B cell (primary cell): Measurements from ENCODE around the gene PTPRS. TPM values are rescaled to one million over a fixed set of nuclear protein-coding genes. Genes with fewer than 3 reads are reported as not detected.

Source experiments
- ATAC-seq: fragments of 200-7000 bp; cut with Tn5 transposase; one replicate; pipeline ENCODE4 v1.10.0; 2021; ENCODE audit warnings: low read depth, mild to moderate bottlenecking, moderate number of reproducible peaks, moderate library complexity
- CTCF ChIA-PET: fragments of 350-600 bp; sonication (Branson Sonifier 250); formaldehyde crosslinking; loops from one replicate; lab custom pipeline; 2021; ENCODE audit warnings: antibody characterized with exemption, inconsistent platforms; lab: Charles Lee
- POLR2A ChIA-PET: fragments of 350-600 bp; sonication (Branson Sonifier 250); formaldehyde crosslinking; loops from one replicate; lab custom pipeline; 2021; ENCODE audit warnings: antibody characterized with exemption; lab: Charles Lee
- DNase-seq: peaks from one replicate; pipeline ENCODE4 v3.0.0; 2013
- H2AFZ ChIP-seq: 2 replicates; pipeline ENCODE4 v1.6.1; 2012; ENCODE audit warnings: mild to moderate bottlenecking, low read depth, low read length; ENCODE audit not compliant: insufficient read depth, poor library complexity, severe bottlenecking
- H3K27ac ChIP-seq, 2 donors: 1 replicate in 1 of 2; 2 replicates in 1 of 2; pipeline ENCODE4 v1.5.1; 2012 to 2013; ENCODE audit warnings: low read length in 2 of 2, mild to moderate bottlenecking in 2 of 2, moderate library complexity in 1 of 2
- H3K27me3 ChIP-seq, 4 experiments: fragments of 200-600 bp in 1 of 4; sonication (generic) in 1 of 4; replicated peaks in 1 of 4; 1 replicate in 2 of 4; 2 replicates in 2 of 4; pipeline versions ENCODE4 v1.6.1 to v1.7.0; 2013 to 2016; ENCODE audit warnings: low read length in 3 of 4, mild to moderate bottlenecking in 2 of 4, mixed read lengths in 1 of 4, moderate library complexity in 1 of 4; ENCODE audit not compliant: insufficient read depth in 4 of 4, control insufficient read depth in 3 of 4; ENCODE audit errors: control extremely low read depth in 1 of 4
- H3K36me3 ChIP-seq, 2 experiments: replicated peaks in 1 of 2; 1 replicate in 1 of 2; 2 replicates in 1 of 2; pipeline versions ENCODE4 v1.6.1 to v1.7.1; 2013; ENCODE audit warnings: low read length in 1 of 2; ENCODE audit not compliant: insufficient read depth in 2 of 2, control insufficient read depth in 1 of 2; ENCODE audit errors: control extremely low read depth in 1 of 2, extremely low read depth in 1 of 2
- H3K4me1 ChIP-seq, 2 donors: fragments of 200-600 bp in 1 of 2; sonication (generic) in 1 of 2; 1 replicate in 1 of 2; 2 replicates in 1 of 2; pipeline versions ENCODE4 v1.5.1 to v1.6.1; 2013 to 2017; ENCODE audit warnings: low read length in 2 of 2; ENCODE audit not compliant: control insufficient read depth in 2 of 2, insufficient read depth in 2 of 2
- H3K4me2 ChIP-seq: replicated peaks from 2 replicates; pipeline ENCODE3; 2012; ENCODE audit warnings: mild to moderate bottlenecking, low read depth, low read length; ENCODE audit not compliant: poor library complexity, severe bottlenecking
- H3K4me3 ChIP-seq, 5 experiments: fragments of 200-600 bp in 1 of 5; sonication (generic) in 1 of 5; 1 replicate in 3 of 5; 2 replicates in 2 of 5; pipeline versions ENCODE4 v1.5.1 to v1.7.0; 2011 to 2016; ENCODE audit warnings: low read length in 4 of 5, mild to moderate bottlenecking in 4 of 5, low read depth in 2 of 5, control low read depth in 1 of 5, moderate library complexity in 1 of 5; ENCODE audit not compliant: insufficient read depth in 1 of 5; ENCODE audit errors: control extremely low read depth in 1 of 5, extremely low read depth in 1 of 5
- H3K79me2 ChIP-seq: fragments of 200-600 bp; sonication (generic); one replicate; pipeline ENCODE4 v1.6.0; 2016; ENCODE audit warnings: low read length; ENCODE audit not compliant: control insufficient read depth, insufficient read depth
- H3K9ac ChIP-seq: fragments of 200-600 bp; sonication (generic); 2 replicates; pipeline ENCODE4 v1.6.1; 2017; ENCODE audit warnings: mild to moderate bottlenecking, low read length, moderate library complexity
- H3K9me3 ChIP-seq, 3 donors: one replicate each; pipeline versions ENCODE4 v1.6.1 to v1.7.1; 2013; ENCODE audit warnings: low read length in 2 of 3; ENCODE audit not compliant: control insufficient read depth in 2 of 3, insufficient read depth in 1 of 3; ENCODE audit errors: control extremely low read depth in 1 of 3
- H4K20me1 ChIP-seq: 2 replicates; pipeline ENCODE4 v1.6.0; 2012; ENCODE audit warnings: mild to moderate bottlenecking, low read length; ENCODE audit not compliant: insufficient read depth, control insufficient read depth, poor library complexity, severe bottlenecking
- H3K27ac Mint-ChIP-seq: one replicate; pipeline ENCODE4 v1.8.0; 2021; ENCODE audit warnings: mixed read lengths
- H3K27me3 Mint-ChIP-seq: one replicate; pipeline ENCODE4 v1.8.0; 2021; ENCODE audit warnings: mixed read lengths
- H3K4me1 Mint-ChIP-seq: one replicate; pipeline ENCODE4 v1.8.0; 2021; ENCODE audit warnings: mixed read lengths
- H3K4me3 Mint-ChIP-seq: one replicate; pipeline ENCODE4 v1.8.0; 2021; ENCODE audit warnings: mixed read lengths
- H3K9me3 Mint-ChIP-seq: one replicate; pipeline ENCODE4 v1.8.0; 2022; ENCODE audit warnings: mixed read lengths; ENCODE audit not compliant: insufficient read depth
- EZH2 ChIP-seq: IDR thresholded peaks from 2 replicates; pipeline ENCODE4 v1.6.1; 2012; ENCODE audit warnings: borderline replicate concordance, low read depth, mild to moderate bottlenecking, moderate library complexity, low read length; ENCODE audit not compliant: insufficient read depth, poor library complexity, severe bottlenecking
- WGBS: methylation state at CpG from one replicate; pipeline ENCODE4 v1.1.5; 2013; ENCODE audit warnings: missing lambda C conversion rate; ENCODE audit not compliant: insufficient coverage; 5-methylcytosine and 5-hydroxymethylcytosine counted together
- intact Hi-C: fragments of 100-400 bp; cut with micrococcal nuclease; formaldehyde crosslinking; loops from one replicate; pipeline ENCODE4 v1.10.0; 2022
- polyA plus RNA-seq: library from polyadenylated mRNA; depleted of rRNA; stranded (reverse); fragments of >200 nt; gene quantifications from 2 replicates; pipeline ENCODE4 v1.2.3, GENCODE V29; 2012
- total RNA-seq, 2 donors: library from RNA; stranded (reverse); fragments of 120-200 nt in 1 of 2; gene quantifications; 1 replicate in 1 of 2; 2 replicates in 1 of 2; pipeline versions ENCODE4 v1.2.3 to v1.2.4, GENCODE V29; 2013 to 2022
- TF ChIP-seq, protein P1 (sequence below): fragments of 200-600 bp; IDR thresholded peaks from one replicate; pipeline ENCODE4 v1.8.0; 2022; ENCODE audit warnings: antibody characterized with exemption, mild to moderate bottlenecking

PTPRS gene
- total and polyA plus RNA-seq, 2 donors (not counting 1 experiment from before 2014, with no cell fraction given): 6.5 to 10.0 TPM

DNA sequence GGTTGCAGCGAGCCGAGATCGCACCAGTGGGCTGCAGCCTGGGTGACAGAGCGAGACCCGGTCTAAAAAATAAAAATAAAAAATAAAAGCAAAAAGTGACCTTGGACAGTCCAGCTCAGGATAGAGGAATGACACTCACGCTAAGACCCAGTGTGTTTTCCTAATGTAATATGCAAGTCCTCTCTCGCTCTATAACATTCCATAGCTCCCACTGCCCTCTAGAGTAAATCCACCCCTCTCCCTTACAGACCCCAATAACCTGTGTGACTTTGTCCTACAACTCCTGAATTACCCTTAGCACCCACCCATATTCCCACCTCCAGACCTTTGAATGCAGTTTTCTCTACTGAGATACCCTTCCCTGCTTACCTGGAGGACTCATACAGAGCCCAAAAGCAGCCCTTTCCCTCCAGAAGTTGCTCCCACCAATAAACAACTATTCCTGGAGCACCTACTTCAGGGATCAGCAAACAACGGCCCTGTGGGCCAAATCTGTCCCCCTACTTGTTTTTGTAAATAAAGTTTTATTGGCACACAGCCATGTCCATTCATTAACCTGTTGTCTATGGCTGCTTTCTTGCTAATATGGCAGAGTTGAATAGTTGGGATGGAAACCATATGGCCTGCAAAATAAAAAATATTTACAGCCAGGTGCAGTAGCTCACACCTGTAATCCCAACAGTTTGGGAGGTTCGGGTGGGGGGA lies 39.8 kb upstream of the PTPRS start:
- intact Hi-C loops: no loop called here
- Mint-ChIP-seq H3K27me3 (peaks cover 15% of the 10 kb centered on the region), H3K27ac (no peak overlapping the region), H3K4me3 (no peak overlapping the region), H3K4me1 (no peaks in the 10 kb centered on the region), H3K9me3 (peaks cover 12% of the 10 kb centered on the region)
- DNase-seq (no peak), ATAC-seq (no peak)
- no peaks in the 10 kb centered on the region for H3K4me1 ChIP-seq
- peaks cover 0 to 5% (median 0%) of the 10 kb centered on the region in 4 experiments for H3K27me3 ChIP-seq
- 87% methylated on average over 6 of the region's 9 CpGs for WGBS
- POLR2A ChIA-PET: no interaction called here
- CTCF ChIA-PET: no interaction called here
- H3K4me3 ChIP-seq: no peak overlapping the region
- no peaks in the 10 kb centered on the region for H3K79me2 ChIP-seq
- H2AFZ ChIP-seq: no peak overlapping the region
- no peaks in the 10 kb centered on the region for H3K36me3 ChIP-seq
- H3K4me2 ChIP-seq: no peak overlapping the region
- H3K27ac ChIP-seq: no peak overlapping the region
- H4K20me1 ChIP-seq: no peaks in the 10 kb centered on the region
- H3K9me3 ChIP-seq: peaks cover 0 to 46% (median 14%) of the 10 kb centered on the region in 3 donors
- no peak overlapping the region for H3K9ac ChIP-seq
- TF ChIP-seq EZH2: no peak
- TF ChIP-seq, protein P1, sequence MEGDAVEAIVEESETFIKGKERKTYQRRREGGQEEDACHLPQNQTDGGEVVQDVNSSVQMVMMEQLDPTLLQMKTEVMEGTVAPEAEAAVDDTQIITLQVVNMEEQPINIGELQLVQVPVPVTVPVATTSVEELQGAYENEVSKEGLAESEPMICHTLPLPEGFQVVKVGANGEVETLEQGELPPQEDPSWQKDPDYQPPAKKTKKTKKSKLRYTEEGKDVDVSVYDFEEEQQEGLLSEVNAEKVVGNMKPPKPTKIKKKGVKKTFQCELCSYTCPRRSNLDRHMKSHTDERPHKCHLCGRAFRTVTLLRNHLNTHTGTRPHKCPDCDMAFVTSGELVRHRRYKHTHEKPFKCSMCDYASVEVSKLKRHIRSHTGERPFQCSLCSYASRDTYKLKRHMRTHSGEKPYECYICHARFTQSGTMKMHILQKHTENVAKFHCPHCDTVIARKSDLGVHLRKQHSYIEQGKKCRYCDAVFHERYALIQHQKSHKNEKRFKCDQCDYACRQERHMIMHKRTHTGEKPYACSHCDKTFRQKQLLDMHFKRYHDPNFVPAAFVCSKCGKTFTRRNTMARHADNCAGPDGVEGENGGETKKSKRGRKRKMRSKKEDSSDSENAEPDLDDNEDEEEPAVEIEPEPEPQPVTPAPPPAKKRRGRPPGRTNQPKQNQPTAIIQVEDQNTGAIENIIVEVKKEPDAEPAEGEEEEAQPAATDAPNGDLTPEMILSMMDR: no peak

- H3K36me3 ChIP-seq: no peaks in the 10 kb centered on the region
- no peaks in the 10 kb centered on the region for H3K4me1 Mint-ChIP-seq
- H4K20me1 ChIP-seq: no peaks in the 10 kb centered on the region
- H3K79me2 ChIP-seq: no peaks in the 10 kb centered on the region
- no peak for DNase-seq
- no peak overlapping the region for H2AFZ ChIP-seq
- peaks cover 14% of the 10 kb centered on the region for H3K27me3 Mint-ChIP-seq
- peaks cover 10% of the 10 kb centered on the region for H3K9me3 Mint-ChIP-seq
- H3K27me3 ChIP-seq: peaks cover 0 to 7% (median 0%) of the 10 kb centered on the region in 4 experiments
- no peak overlapping the region for H3K4me3 ChIP-seq
- peaks cover 0 to 18% (median 7%) of the 10 kb centered on the region in 3 donors for H3K9me3 ChIP-seq
- TF ChIP-seq, protein P1: no peak
- no peak for TF ChIP-seq EZH2
- no peak overlapping the region for H3K4me3 Mint-ChIP-seq
- no peaks in the 10 kb centered on the region for H3K4me1 ChIP-seq
- ChIA-PET CTCF (interaction anchor here (1.3 to 2.1 kb wide), 2 partner anchors 9 to 55 kb away, joined by 3 to 9 read pairs; no protein-coding TSS in a partner anchor), POLR2A (no interaction called here)
- no peak overlapping the region for H3K9ac ChIP-seq
- H3K4me2 ChIP-seq: no peak overlapping the region
- no peak for ATAC-seq
- H3K27ac ChIP-seq: no peak overlapping the region
- H3K27ac Mint-ChIP-seq: no peak overlapping the region
- WGBS: 91% methylated on average over 4 of the region's 4 CpGs
- intact Hi-C loops: no loop called here
Observed at GRCh38 chr19:5376928-5377327, 36.3 kb upstream of the PTPRS start.
